ENCODE measurements around the gene SLC10A6. TPM values are rescaled to one million over a fixed set of nuclear protein-coding genes. Genes with fewer than 3 reads are reported as not detected.

Gene SLC10A6
- total RNA-seq, 1 donor from 2014 or later = 0.85 TPM

GRCh38 chr4:86847571-86847970 lies 1.6 kb downstream of the SLC10A6 start:
- DNase-seq = no peak

GRCh38 chr4:86846921-86847320 lies 2.3 kb downstream of the SLC10A6 start:
- no peak for DNase-seq

DNA sequence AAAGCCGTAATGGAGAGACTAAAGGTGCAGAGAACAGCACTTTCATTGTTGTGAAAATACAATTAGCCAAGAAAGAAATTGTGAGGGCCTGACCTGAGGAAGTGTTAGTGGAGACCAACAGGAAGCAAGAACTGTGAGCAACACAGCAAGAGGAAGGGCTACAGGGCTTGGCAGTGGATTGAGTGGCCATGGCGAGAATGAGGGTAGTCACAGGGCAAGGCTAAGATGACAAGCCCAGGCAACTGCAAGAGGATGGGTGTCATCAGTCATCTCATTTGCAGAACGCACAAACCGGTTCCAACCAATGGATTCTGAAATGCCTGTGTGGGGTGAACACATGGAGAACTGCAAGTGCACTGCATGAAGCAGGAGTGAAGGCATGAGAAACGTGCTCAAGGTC lies 3.6 kb downstream of the SLC10A6 start:
- peak; percentile 69 for DNase-seq

- no peak for DNase-seq
Measured at GRCh38 chr4:86841309-86841708, 7.9 kb downstream of the SLC10A6 start.

GRCh38 chr4:86840858-86841257 lies 8.3 kb downstream of the SLC10A6 start:
- DNase-seq = no peak

GRCh38 chr4:86837691-86838503 lies 11.3 kb downstream of the SLC10A6 start:
- no peak for DNase-seq

GRCh38 chr4:86835677-86836076 lies 13.5 kb downstream of the SLC10A6 start:
- DNase-seq = no peak

- DNase-seq = no peak
Measured at GRCh38 chr4:86834901-86835300, 14.3 kb downstream of the SLC10A6 start.

- no peak for DNase-seq
Measured at GRCh38 chr4:86833615-86834014, 15.6 kb downstream of the SLC10A6 start.

GRCh38 chr4:86831262-86832130 lies 17.7 kb downstream of the SLC10A6 start:
- DNase-seq = no peak

DNA sequence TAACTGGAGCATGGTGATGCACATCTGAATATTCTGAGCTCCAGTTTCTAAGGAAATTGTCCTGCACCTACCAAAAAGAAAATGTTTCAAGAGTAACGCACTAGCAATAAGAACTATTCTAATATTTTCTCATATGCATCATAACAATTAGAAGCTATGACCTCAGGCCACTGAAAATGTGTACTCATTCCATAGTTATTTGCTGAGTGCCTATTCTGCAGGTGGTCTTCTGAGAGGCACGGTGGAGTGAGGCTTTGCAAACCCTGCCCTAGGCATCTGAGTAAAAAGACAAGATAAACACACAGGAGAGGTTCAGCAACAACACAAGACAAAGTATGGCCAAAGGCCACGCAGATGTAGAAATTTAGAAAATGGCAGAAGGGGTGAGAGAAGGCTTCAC lies 23.7 kb downstream of the SLC10A6 start:
- DNase-seq = no peak

GRCh38 chr4:86822136-86822535 lies 27.0 kb downstream of the SLC10A6 start:
- DNase-seq = no peak

- no peak for DNase-seq
Measured at GRCh38 chr4:86821151-86821550, 28.0 kb downstream of the SLC10A6 start.

DNA sequence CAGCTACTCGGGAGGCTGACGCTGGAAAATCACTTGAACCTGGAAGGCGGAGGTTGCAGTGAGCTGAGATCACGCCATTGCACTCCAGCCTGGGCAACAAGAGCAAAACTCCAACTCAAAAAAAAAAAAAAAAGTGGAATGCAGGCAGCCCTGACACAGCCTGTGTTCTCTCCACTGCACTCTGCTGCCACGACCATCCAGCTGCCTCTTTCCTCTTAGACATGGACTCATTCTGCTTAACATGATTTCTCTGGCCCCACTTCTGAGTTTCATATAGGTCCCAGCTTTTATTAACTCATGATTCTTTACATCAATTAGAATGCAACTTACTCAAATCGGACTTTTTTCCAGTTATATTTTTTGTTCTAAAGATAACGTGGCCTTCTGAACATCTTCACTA lies 29.6 kb downstream of the SLC10A6 start:
- DNase-seq = no peak

DNA sequence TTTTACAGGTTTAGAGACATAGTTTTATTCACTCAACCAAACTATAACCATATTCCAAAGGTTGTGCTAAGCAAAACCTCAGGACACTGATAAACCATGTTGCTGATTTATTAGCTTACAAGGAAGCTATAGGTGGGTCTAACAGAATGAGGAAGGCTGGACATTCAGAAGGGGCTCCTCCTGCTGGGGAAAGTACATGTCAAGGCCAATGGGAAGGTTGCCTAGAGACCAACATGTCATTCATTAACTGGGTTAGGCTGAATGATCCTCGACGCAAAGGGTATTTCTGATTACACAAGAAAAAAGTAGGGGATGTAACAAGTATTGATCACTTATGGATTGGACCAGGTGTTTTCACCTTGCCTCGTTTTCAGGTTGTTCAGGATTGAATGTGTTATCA lies 30.3 kb downstream of the SLC10A6 start:
- no peak for DNase-seq

- DNase-seq = peak; percentile 4
Measured at GRCh38 chr4:86818211-86818610, 31.0 kb downstream of the SLC10A6 start.

DNA sequence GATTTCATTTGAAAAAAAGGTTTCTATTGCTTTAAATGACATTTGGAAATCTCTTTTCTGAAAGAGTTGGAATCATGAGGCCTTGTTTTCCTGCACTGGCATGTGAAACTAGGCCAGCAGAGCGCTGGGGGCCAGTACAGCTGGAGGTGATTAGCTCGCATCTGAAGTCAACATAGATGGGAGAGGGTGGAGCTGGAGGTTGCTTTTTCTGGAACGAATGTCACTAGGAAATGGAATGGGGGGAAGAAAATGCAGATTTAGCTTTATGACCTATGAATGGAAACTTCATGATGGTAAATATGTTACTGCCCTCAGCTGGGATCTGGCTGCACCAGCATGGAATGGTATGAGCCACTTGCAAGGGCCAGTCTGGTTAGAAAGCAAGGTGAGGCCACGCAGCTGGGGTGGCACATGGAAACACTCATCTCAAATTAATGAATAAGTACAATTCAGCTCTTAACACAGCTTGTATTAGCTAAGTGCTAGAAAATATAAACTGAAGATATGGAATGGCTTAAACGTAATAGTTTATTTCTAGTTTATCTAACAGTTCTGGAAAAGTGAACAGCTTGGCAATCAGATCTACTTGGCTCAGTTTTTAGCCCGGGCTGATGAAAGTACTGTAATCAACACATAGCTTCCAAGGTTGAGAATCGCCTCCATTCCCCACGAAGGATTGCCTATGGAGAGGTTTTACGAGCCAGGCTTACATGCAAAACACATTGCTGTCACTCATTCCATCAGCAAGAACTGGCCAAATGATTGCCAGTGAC lies 32.5 kb downstream of the SLC10A6 start:
- no peak for DNase-seq

- DNase-seq = no peak
Measured at GRCh38 chr4:86815653-86816052, 33.5 kb downstream of the SLC10A6 start.

GRCh38 chr4:86810847-86811246 lies 38.3 kb downstream of the SLC10A6 start:
- DNase-seq = no peak

- no peak for DNase-seq
Measured at GRCh38 chr4:86809809-86810208, 39.4 kb downstream of the SLC10A6 start.

DNA sequence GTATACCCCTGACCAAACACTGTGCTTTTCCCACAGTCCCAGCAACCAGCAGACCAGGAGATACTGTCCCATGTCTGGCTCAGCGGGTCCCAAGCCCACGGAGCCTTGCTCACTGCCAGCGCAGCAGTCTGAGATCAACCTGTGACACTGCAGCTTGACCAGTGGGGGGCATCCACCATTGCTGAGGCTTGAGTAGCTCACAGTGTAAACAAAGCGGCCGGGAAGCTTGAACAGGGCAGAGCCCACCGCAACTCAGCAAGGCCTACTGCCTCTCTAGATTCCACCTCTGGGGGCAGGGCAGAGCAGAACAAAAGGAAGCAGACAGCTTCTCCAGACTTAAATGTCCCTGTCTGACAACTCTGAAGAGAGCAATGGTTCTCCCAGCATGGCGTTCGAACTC lies 58.1 kb downstream of the SLC10A6 start:
- DNase-seq = peak; percentile 13

DNA sequence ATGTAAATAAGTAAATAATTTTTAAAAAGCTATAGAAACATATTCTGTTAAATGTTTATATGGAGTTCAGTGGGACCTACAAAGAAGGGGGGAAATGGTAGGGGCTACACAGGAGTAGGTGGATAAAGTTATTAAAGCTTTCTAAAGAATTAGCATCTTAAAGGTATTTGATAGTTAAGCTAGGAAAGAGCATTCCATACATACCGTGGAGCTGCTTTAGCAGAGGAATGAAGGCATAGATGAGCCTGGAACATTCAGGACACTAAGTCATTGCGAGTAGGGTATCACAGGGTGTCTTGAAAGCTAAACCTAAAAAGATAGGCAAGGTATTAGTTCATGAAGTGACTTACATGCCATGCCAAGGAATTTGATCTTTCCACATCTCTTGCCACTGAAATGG lies 60.4 kb downstream of the SLC10A6 start:
- DNase-seq = no peak

DNA sequence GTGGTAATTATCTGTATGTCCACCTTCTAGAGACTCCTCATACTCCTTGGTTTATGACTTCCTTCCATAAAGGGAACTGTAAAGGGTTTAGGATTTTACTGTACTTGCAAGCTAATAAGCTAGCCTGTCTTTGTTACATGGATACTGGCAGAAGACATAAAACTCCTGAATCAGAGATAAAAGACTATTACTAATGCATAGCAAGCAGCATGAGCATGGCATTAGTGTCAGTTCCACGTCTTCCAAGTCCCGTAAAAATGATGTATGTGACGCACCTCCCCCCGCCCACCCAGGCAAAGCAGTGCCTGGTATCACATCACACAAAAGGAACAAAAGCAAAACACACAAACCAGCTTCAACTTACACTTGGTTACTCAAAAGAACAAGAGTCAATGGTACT lies 71.0 kb downstream of the SLC10A6 start:
- no peak for DNase-seq
